Measurements from ENCODE around the gene GNPTAB.
A peak's percentile ranks its signal among the peaks of the same experiment; 100 is the strongest.

GNPTAB gene

DNA sequence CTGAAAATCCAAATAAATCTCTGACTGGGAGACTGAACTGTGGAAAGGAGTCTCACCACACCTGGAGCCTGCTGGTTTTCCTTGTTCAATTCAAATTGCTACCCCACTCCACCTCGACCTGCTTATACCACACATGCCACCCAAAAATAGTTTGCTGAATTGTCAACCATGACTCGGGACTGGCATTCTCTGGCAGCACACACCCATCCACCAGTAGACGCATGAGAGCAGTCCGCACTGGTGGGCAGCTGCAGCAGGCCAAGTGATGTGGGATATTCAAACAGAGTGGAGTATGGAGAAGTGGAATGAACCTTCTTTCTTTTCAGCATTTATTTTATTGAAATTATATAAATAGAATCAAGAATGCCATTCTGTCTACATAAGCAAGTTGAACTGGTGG is 52.8 kb downstream of the GNPTAB start:
- TF ChIP-seq, protein P1, sequence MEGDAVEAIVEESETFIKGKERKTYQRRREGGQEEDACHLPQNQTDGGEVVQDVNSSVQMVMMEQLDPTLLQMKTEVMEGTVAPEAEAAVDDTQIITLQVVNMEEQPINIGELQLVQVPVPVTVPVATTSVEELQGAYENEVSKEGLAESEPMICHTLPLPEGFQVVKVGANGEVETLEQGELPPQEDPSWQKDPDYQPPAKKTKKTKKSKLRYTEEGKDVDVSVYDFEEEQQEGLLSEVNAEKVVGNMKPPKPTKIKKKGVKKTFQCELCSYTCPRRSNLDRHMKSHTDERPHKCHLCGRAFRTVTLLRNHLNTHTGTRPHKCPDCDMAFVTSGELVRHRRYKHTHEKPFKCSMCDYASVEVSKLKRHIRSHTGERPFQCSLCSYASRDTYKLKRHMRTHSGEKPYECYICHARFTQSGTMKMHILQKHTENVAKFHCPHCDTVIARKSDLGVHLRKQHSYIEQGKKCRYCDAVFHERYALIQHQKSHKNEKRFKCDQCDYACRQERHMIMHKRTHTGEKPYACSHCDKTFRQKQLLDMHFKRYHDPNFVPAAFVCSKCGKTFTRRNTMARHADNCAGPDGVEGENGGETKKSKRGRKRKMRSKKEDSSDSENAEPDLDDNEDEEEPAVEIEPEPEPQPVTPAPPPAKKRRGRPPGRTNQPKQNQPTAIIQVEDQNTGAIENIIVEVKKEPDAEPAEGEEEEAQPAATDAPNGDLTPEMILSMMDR (IDR thresholded peaks at IDR 0.05; ENCODE audit: low read depth, low read length): no peak
- Histone ChIP-seq H3K9me3 (ENCODE audit: severe bottlenecking) (no peaks in the 10 kb centered on the region), H3K27ac (no peak overlapping the region), H3K36me3 (no peaks in the 10 kb centered on the region), H3K4me3 (ENCODE audit: low read depth, low read length) (no peak overlapping the region), H3K27me3 (ENCODE audit: insufficient read depth, low read depth, severe bottlenecking) (no peaks in the 10 kb centered on the region)
- DNase-seq: no peak

DNA sequence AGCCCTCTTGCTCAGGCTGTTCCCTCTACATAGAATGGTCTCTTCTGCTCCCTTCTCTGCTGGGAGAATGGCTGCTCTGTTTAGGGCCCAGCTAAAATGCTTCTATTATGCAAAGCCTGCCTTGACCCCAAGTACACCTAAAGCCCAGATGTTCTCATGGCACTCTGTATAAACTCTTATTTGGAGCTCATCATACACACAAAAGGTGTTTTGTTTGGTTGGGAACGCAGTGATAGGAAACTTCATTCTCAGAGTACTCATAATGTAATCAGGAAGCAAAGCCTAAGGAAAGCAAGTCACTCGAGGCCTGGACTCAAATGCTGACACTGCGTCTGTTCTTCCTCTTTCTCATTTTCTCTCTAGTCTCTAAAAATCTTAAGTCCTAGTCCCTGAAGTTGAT is 53.3 kb downstream of the GNPTAB start:
- DNase-seq: no peak
- no peak overlapping the region for H3K4me3 ChIP-seq (ENCODE audit: low read depth, low read length)
- no peaks in the 10 kb centered on the region for H3K27me3 ChIP-seq (ENCODE audit: insufficient read depth, low read depth, severe bottlenecking)
- no peaks in the 10 kb centered on the region for H3K36me3 ChIP-seq
- H3K27ac ChIP-seq: no peak overlapping the region
- TF ChIP-seq, protein P1 (IDR thresholded peaks at IDR 0.05; ENCODE audit: low read depth, low read length): no peak
- no peaks in the 10 kb centered on the region for H3K9me3 ChIP-seq (ENCODE audit: severe bottlenecking)

DNA sequence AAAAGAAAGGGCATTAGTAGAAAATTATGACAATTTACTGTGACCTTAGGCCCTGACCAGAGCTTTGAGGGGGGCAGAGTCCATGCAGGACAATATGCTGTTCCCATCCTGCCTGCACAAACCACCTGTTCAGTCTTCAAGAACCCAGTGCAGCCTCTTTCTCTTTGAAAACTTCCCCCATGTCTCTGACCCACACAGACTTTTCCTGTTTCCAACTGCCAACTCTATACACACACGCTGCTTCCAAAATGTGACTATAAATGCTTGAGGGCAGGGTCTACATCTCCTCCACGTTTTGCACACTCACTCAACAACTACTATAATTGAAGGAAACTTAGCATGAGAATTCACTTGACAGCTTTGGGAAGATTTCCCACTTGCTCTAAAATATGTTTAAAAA is 54.9 kb downstream of the GNPTAB start:
- Histone ChIP-seq H3K9me3 (ENCODE audit: severe bottlenecking) (no peaks in the 10 kb centered on the region), H3K36me3 (no peaks in the 10 kb centered on the region), H3K27ac (no peak overlapping the region), H3K27me3 (ENCODE audit: insufficient read depth, low read depth, severe bottlenecking) (no peaks in the 10 kb centered on the region), H3K4me3 (ENCODE audit: low read depth, low read length) (no peak overlapping the region)
- TF ChIP-seq, protein P1 (IDR thresholded peaks at IDR 0.05; ENCODE audit: low read depth, low read length): no peak
- no peak for DNase-seq

DNA sequence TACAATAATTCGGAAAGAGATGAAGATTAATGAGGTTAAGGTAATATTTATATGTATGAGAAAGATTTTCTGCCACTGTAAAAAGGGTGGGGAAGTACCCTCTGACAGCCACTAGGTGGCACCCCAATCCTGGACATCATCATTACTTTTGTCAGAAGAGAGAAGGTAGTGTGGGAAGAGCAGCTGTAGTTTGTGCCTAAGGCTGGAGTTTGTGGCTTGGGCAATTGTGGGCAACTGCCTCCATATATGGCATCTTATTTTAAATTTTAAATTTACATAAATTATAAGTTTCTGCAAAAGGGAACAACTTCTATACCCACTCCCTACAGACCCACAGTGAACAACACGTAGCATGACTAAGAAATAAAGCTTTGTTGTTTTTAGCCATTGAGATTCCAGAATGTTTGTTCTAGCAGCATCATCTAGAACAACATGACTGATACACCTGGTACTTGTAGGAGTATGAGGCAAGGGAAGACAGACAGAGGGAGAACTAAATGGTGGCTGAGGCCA is 57.1 kb downstream of the GNPTAB start:
- H3K4me3 ChIP-seq (ENCODE audit: low read depth, low read length): no peak overlapping the region
- peak; percentile 43 for DNase-seq

DNA sequence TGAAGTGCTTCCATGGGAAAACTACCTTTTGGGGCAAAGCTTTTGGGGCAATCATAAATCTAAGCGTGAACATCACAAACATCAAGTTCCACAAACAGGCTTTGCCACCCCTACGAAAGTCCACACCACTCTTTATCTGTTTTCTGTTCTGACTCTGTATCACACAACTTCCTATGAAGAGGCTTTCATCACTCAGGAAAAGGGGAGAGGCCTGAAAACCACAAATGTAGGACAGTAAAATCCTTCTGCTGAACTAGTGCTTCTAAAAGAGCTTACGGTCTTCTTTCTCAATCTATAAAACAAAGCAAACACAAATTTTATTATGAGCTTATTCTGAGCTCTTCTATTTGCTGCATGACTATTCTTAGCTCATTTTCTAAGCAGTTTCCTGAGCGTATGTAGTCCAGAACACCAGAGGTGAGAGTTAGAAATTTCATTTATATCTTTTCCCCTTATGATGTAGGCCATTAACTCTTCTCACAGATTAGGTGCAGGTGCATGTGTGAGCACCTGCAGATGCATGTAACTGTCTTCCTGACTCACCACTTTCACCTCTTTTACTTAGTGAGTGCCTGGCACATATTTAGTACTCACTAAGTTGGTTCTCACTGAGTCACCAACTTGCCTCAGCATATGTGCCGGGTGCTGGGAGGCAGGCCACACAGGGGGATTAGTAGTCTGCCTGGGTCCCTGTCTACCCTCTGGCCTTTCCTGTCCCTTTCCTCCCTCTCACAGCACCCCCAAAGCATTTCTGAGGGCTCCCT is 58.6 kb downstream of the GNPTAB start:
- Histone ChIP-seq H3K4me3 (ENCODE audit: low read depth, low read length) (no peak overlapping the region), H3K9me3 (ENCODE audit: severe bottlenecking) (no peaks in the 10 kb centered on the region), H3K27ac (no peak overlapping the region), H3K27me3 (ENCODE audit: insufficient read depth, low read depth, severe bottlenecking) (no peaks in the 10 kb centered on the region), H3K36me3 (no peaks in the 10 kb centered on the region)
- no peak for DNase-seq
- TF ChIP-seq, protein P1 (IDR thresholded peaks at IDR 0.05; ENCODE audit: low read depth, low read length): no peak

More for the DNA sequence above, 57.1 kb downstream of the GNPTAB start:
- TF ChIP-seq, protein P1 (IDR thresholded peaks at IDR 0.05; ENCODE audit: low read depth, low read length): peak; percentile 66
- H3K27ac ChIP-seq: no peak overlapping the region
- no peaks in the 10 kb centered on the region for H3K9me3 ChIP-seq (ENCODE audit: severe bottlenecking)
- no peaks in the 10 kb centered on the region for H3K27me3 ChIP-seq (ENCODE audit: insufficient read depth, low read depth, severe bottlenecking)
- H3K36me3 ChIP-seq: no peaks in the 10 kb centered on the region

All from WERI-Rb-1 (cell line).